K562 (cell line): ENCODE results near the gene OR2AT4. TPM values are rescaled to one million over a fixed set of nuclear protein-coding genes. Genes with fewer than 3 reads are reported as not detected.

Experiments used
- ATAC-seq: fragments of 200-7000 bp; cut with Tn5 transposase; 3 replicates; pipeline ENCODE4 v1.9.1; 2020; ENCODE audit warnings: moderate library complexity
- BruUV-seq: library from RNA; stranded (reverse); fragments of 400-500 nt; replicated peaks from 2 replicates; lab custom pipeline; 2021; lab: Mats Ljungman, UMichigan
- CTCF ChIA-PET: fragments of 300-600 bp; formaldehyde crosslinking; extraction: SDS; loops from one replicate; lab custom pipeline; 2021; ENCODE audit warnings: low intra/inter-chr PET ratio; lab: Yijun Ruan, JAX
- POLR2A ChIA-PET: fragments of 300-600, 350-650 bp; sonication (Branson Sonifier 250); formaldehyde crosslinking; extraction: SDS; loops from one replicate; lab custom pipeline; 2021; ENCODE audit warnings: antibody characterized with exemption, inconsistent platforms; lab: Yijun Ruan, JAX
- DNase-seq, 4 experiments: peaks; one replicate each; pipeline versions ENCODE4 v3.0.0 to v3.0.0-alpha.2; 2011 to 2018; ENCODE audit warnings: low spot score in 3 of 4, mixed read lengths in 3 of 4; ENCODE audit errors: extremely low read depth in 1 of 4
- FAIRE-seq: peaks from 2 replicates; lab custom pipeline; 2011; peaks lifted over from hg19 to GRCh38; lab: Jason Lieb, UNC
- H2AFZ ChIP-seq: 2 replicates; pipeline ENCODE4 v1.6.0; 2011; ENCODE audit warnings: low read depth, low read length, control low read depth, inconsistent platforms
- H3K27ac ChIP-seq: fragments of 200-600 bp; 3 replicates; pipeline ENCODE4 v1.8.0; 2011; ENCODE audit warnings: low read depth, mild to moderate bottlenecking, control low read depth, inconsistent platforms, low read length, moderate library complexity, mixed read lengths; ENCODE audit errors: extremely low read depth
- H3K27me3 ChIP-seq, 2 experiments: fragments of 300-600 bp in 1 of 2; 2 replicates in 1 of 2; 3 replicates in 1 of 2; pipeline versions ENCODE4 v1.6.0 to v1.8.0; 2011; ENCODE audit warnings: inconsistent platforms in 2 of 2, low read length in 2 of 2, mild to moderate bottlenecking in 1 of 2, mixed read lengths in 1 of 2, moderate library complexity in 1 of 2; ENCODE audit not compliant: control insufficient read depth in 2 of 2, insufficient read depth in 2 of 2
- H3K36me3 ChIP-seq: fragments of 300-600 bp; 3 replicates; pipeline ENCODE4 v1.8.0; 2011; ENCODE audit warnings: mild to moderate bottlenecking, low read length, inconsistent platforms; ENCODE audit not compliant: control insufficient read depth, insufficient read depth
- H3K4me1 ChIP-seq, 2 experiments: fragments of 200-600 bp in 1 of 2; replicated peaks in 1 of 2; 2 replicates in 1 of 2; 3 replicates in 1 of 2; pipeline versions ENCODE4 v1.5.1 to v1.8.0; 2011; ENCODE audit warnings: inconsistent platforms in 2 of 2, low read length in 2 of 2, mild to moderate bottlenecking in 1 of 2, mixed read lengths in 1 of 2, moderate library complexity in 1 of 2; ENCODE audit not compliant: control insufficient read depth in 2 of 2, insufficient read depth in 2 of 2
- H3K4me2 ChIP-seq: 2 replicates; pipeline ENCODE4 v1.6.1; 2011; ENCODE audit warnings: low read length, control low read depth, inconsistent platforms, mixed read lengths; ENCODE audit not compliant: insufficient read depth
- H3K4me3 ChIP-seq: fragments of 200-600 bp; sonication (generic), shearing (Covaris generic); 2 replicates; pipeline ENCODE4 v1.5.1; 2016; ENCODE audit warnings: control low read depth, inconsistent platforms
- H3K79me2 ChIP-seq: fragments of 200-600 bp; 3 replicates; pipeline ENCODE4 v1.8.0; 2011; ENCODE audit warnings: low read length, inconsistent platforms; ENCODE audit not compliant: control insufficient read depth, insufficient read depth
- H3K9ac ChIP-seq, 2 experiments: 2 replicates each; pipeline versions ENCODE4 v1.6.0 to v1.6.1; 2011; ENCODE audit warnings: low read depth in 2 of 2, low read length in 2 of 2, control low read depth in 1 of 2, inconsistent platforms in 1 of 2, mild to moderate bottlenecking in 1 of 2, mixed read lengths in 1 of 2; ENCODE audit not compliant: insufficient read depth in 1 of 2
- H3K9me1 ChIP-seq: one replicate; pipeline ENCODE4 v1.6.0; 2011; ENCODE audit warnings: inconsistent platforms, mild to moderate bottlenecking, low read length, moderate library complexity; ENCODE audit not compliant: control insufficient read depth, insufficient read depth
- H3K9me3 ChIP-seq: replicated peaks from 2 replicates; pipeline ENCODE4 v1.5.1; 2011; ENCODE audit warnings: low read depth, low read length, inconsistent platforms; ENCODE audit not compliant: control insufficient read depth, insufficient read depth
- H4K20me1 ChIP-seq: replicated peaks from 2 replicates; pipeline ENCODE4 v1.6.1; 2011; ENCODE audit warnings: low read length, inconsistent platforms, mixed read lengths; ENCODE audit not compliant: control insufficient read depth, insufficient read depth
- CEBPB ChIP-seq: fragments of 450-650 bp; IDR thresholded peaks from 2 replicates; pipeline ENCODE4 v1.6.1; 2016; ENCODE audit warnings: missing genetic modification characterization, missing compliant biosample characterization
- CHD4 ChIP-seq: fragments of 200-600 bp; sonication (generic); IDR thresholded peaks from 3 replicates; pipeline ENCODE4 v1.6.1; 2012; ENCODE audit warnings: low read depth, mild to moderate bottlenecking, mixed read lengths, low read length, inconsistent platforms; ENCODE audit not compliant: insufficient read depth, insufficient replicate concordance, poor library complexity, severe bottlenecking
- MEIS2 ChIP-seq: fragments of 450-650 bp; IDR thresholded peaks from 2 replicates; pipeline ENCODE4 v1.6.1; 2014; ENCODE audit warnings: mild to moderate bottlenecking; ENCODE audit not compliant: partially characterized antibody
- NFIC ChIP-seq: fragments of 450-650 bp; IDR thresholded peaks from 2 replicates; pipeline ENCODE4 v1.6.1; 2017; ENCODE audit warnings: mild to moderate bottlenecking, inconsistent platforms
- PHB ChIP-seq: fragments of 250-450 bp; sonication (Bioruptor Pico); IDR thresholded peaks from 2 replicates; pipeline ENCODE4 v1.5.0; 2021
- RAD21 ChIP-seq, 2 experiments: fragments of 250-450 bp in 1 of 2; fragments of 450-650 bp in 1 of 2; sonication (Bioruptor Pico) in 1 of 2; formaldehyde crosslinking in 1 of 2; IDR thresholded peaks in 1 of 2; conservative IDR thresholded peaks in 1 of 2; 2 replicates each; pipeline versions ENCODE4 v1.4.0 to v1.8.0; 2020 to 2022; ENCODE audit warnings: mild to moderate bottlenecking in 2 of 2, moderate library complexity in 1 of 2
- RAD51 ChIP-seq: fragments of 450-650 bp; IDR thresholded peaks from 2 replicates; pipeline ENCODE4 v1.7.1; 2016; ENCODE audit warnings: low read depth, mild to moderate bottlenecking, borderline replicate concordance
- SP2 ChIP-seq: IDR thresholded peaks from 2 replicates; pipeline ENCODE4 v1.6.1; 2011; ENCODE audit warnings: mild to moderate bottlenecking, low read depth, low read length, moderate library complexity; ENCODE audit not compliant: poor library complexity, severe bottlenecking; ENCODE audit errors: extremely low read depth
- TEAD2 ChIP-seq: fragments of 450-650 bp; IDR thresholded peaks from 2 replicates; pipeline ENCODE4 v1.6.1; 2016; ENCODE audit warnings: missing genetic modification characterization, control low read depth, missing compliant biosample characterization
- WGBS: fragments of 100-300 bp; shearing (Covaris generic); methylation state at CpG from one replicate; pipeline ENCODE4 v1.1.6; 2016; ENCODE audit warnings: low coverage, mixed read lengths; ENCODE audit not compliant: insufficient coverage; ENCODE audit errors: missing lambda C conversion rate; 5-methylcytosine and 5-hydroxymethylcytosine counted together
- in situ Hi-C: fragments of 300-500 bp; cut with MboI; formaldehyde crosslinking; loops from 4 replicates; pipeline ENCODE4 v1.15.0; 2018; ENCODE audit warnings: inconsistent platforms, mixed read lengths
- intact Hi-C: fragments of 100-400 bp; cut with micrococcal nuclease; formaldehyde crosslinking; loops from 2 replicates; pipeline ENCODE4 v1.14.2; 2022
- polyA plus RNA-seq, 8 experiments: library from polyadenylated mRNA; depleted of rRNA in 4 of 8; stranded (reverse) in 5 of 8; unstranded in 3 of 8; fragments of >200 nt; fragmentation: Nextera tagmentation in 2 of 8; fragmentation: Illumina TruSeq in 1 of 8; extraction: Ambion mirVana in 2 of 8; extraction: Trizol in 1 of 8; gene quantifications; 2 replicates each; pipeline versions ENCODE4 v1.2.1 to v1.2.3, GENCODE V29; 2011 to 2014; ENCODE audit warnings: inconsistent platforms in 1 of 8, missing spikeins in 1 of 8
- total RNA-seq, 7 experiments: library from RNA; depleted of rRNA in 6 of 7; stranded (reverse); fragments of >200 nt in 6 of 7; fragmentation: Illumina TruSeq in 2 of 7; extraction: Trizol in 2 of 7; gene quantifications; 2 replicates each; pipeline versions ENCODE4 v1.2.1 to v1.2.3, GENCODE V29; 2011 to 2021; ENCODE audit warnings: low replicate concordance in 1 of 7
- TF ChIP-seq, protein P1 (sequence below): fragments of 200-800 bp; sonication (Bioruptor generic); IDR thresholded peaks from 2 replicates; pipeline ENCODE4 v1.6.1; 2017; ENCODE audit warnings: missing genetic modification characterization, missing compliant biosample characterization
- TF ChIP-seq, protein P2 (sequence below): fragments of 250-450 bp; sonication (Bioruptor Pico); IDR thresholded peaks from 2 replicates; pipeline ENCODE4 v1.8.0; 2022; ENCODE audit warnings: moderate library complexity, mild to moderate bottlenecking, inconsistent platforms

OR2AT4 gene
- total and polyA plus RNA-seq, 9 of the 15 experiments (the other 6 are each of a cell fraction or from before 2014, with no cell fraction given) = 0.86 to 3.1 (median 2.0) TPM

DNA sequence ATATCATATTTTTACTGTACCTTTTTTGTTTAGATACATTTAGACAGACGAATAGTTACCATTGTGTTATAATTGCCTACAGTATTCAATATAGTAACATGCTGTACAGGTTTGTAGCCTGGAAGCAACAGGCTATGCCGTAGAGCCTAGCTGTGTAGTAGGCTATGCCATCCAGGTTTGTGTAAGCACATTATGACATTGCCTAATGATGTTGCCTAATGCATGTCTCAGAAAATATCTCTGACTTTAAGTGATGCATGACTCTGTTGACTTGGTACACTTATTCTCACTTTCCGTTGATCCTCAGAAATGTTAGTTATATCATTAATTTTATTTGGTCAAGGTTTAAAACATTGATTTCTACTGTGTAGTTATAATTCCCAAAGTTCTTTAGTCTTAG lies 39.9 kb downstream of the OR2AT4 start:
- H3K4me2 ChIP-seq = no peak overlapping the region
- intact Hi-C loops = no loop called here
- no peaks in the 10 kb centered on the region for H3K27me3 ChIP-seq
- TF ChIP-seq NFIC (no peak), CEBPB (tag) (peak; percentile 42; the same call in 1 of the 2 replicates)
- ATAC-seq (no peak), DNase-seq (no peak), FAIRE-seq (no peak)
- no peak overlapping the region for H3K27ac ChIP-seq
- H2AFZ ChIP-seq = no peak overlapping the region
- no TSS peak for BruUV-seq
- H3K79me2 ChIP-seq = no peaks in the 10 kb centered on the region
- no peak overlapping the region for H3K4me3 ChIP-seq
- ChIA-PET CTCF (no interaction called here), POLR2A (interaction anchor here (1.0 kb wide), 1 partner anchor 16 kb away, joined by 3 read pairs; no protein-coding TSS in a partner anchor)
- no peaks in the 10 kb centered on the region for H3K9me1 ChIP-seq
- H3K9ac ChIP-seq = no peak overlapping the region
- H3K4me1 ChIP-seq = peaks cover 0 to 19% of the 10 kb centered on the region in 2 experiments; a peak in 3 of 5 replicates
- in situ Hi-C loops = no loop called here
- no peaks in the 10 kb centered on the region for H4K20me1 ChIP-seq
- WGBS = 72% methylated on average over 3 of the region's 3 CpGs
- H3K9me3 ChIP-seq = no peaks in the 10 kb centered on the region
- H3K36me3 ChIP-seq = no peaks in the 10 kb centered on the region; the same call in 2 of the 3 replicates

DNA sequence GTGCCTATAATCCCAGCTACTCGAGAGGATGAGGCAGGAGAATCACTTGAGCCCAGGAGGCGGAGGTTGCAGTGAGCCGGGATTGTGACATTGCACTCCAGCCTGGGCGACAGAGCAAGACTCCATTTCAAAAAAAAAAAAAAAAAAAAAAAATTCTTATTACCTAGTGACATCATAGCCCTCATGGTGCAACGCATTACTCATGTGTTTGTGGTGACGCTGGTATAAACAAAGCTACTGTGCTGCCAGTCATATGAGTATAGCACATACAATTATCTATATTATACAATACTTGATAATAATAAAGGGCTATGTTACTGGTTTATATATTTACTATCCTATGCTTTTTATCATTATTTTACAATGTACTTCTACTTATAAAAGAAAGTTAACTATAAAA lies 41.2 kb downstream of the OR2AT4 start:
- ChIA-PET CTCF (no interaction called here), POLR2A (interaction anchor here (0.5 to 0.7 kb wide), 4 partner anchors 9 to 197 kb away, joined by 3 to 5 read pairs (median 3); no protein-coding TSS in a partner anchor)
- Histone ChIP-seq H3K4me2 (no peak overlapping the region), H3K4me1 (peaks cover 0 to 19% of the 10 kb centered on the region in 2 experiments; a peak in 3 of 5 replicates), H3K9me3 (no peaks in the 10 kb centered on the region; the same call in 1 of the 2 replicates), H3K79me2 (no peaks in the 10 kb centered on the region), H3K27ac (no peak overlapping the region), H3K4me3 (no peak overlapping the region), H4K20me1 (no peaks in the 10 kb centered on the region), H3K27me3 (no peaks in the 10 kb centered on the region), H3K9ac (no peak overlapping the region), H3K36me3 (no peaks in the 10 kb centered on the region; the same call in 2 of the 3 replicates), H3K9me1 (no peaks in the 10 kb centered on the region), H2AFZ (no peak overlapping the region)
- BruUV-seq = no TSS peak
- ATAC-seq = no peak
- no peak for FAIRE-seq
- no peak for DNase-seq
- in situ Hi-C loops = no loop called here
- 74% methylated on average over 6 of the region's 6 CpGs for WGBS
- intact Hi-C loops = no loop called here
- TF ChIP-seq, protein P1, sequence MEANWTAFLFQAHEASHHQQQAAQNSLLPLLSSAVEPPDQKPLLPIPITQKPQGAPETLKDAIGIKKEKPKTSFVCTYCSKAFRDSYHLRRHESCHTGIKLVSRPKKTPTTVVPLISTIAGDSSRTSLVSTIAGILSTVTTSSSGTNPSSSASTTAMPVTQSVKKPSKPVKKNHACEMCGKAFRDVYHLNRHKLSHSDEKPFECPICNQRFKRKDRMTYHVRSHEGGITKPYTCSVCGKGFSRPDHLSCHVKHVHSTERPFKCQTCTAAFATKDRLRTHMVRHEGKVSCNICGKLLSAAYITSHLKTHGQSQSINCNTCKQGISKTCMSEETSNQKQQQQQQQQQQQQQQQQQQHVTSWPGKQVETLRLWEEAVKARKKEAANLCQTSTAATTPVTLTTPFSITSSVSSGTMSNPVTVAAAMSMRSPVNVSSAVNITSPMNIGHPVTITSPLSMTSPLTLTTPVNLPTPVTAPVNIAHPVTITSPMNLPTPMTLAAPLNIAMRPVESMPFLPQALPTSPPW (CRISPR knock-in tag) = no peak
- TF ChIP-seq CHD4 (no peak), RAD21 (CRISPR knock-in tag; conservative IDR thresholded peaks at IDR 0.05 in 1 of 2, IDR thresholded peaks at IDR 0.05 in 1 of 2) (no peak), TEAD2 (tag) (no peak), MEIS2 (no peak), PHB (no peak), RAD51 (no peak), SP2 (no peak)
- TF ChIP-seq, protein P2, sequence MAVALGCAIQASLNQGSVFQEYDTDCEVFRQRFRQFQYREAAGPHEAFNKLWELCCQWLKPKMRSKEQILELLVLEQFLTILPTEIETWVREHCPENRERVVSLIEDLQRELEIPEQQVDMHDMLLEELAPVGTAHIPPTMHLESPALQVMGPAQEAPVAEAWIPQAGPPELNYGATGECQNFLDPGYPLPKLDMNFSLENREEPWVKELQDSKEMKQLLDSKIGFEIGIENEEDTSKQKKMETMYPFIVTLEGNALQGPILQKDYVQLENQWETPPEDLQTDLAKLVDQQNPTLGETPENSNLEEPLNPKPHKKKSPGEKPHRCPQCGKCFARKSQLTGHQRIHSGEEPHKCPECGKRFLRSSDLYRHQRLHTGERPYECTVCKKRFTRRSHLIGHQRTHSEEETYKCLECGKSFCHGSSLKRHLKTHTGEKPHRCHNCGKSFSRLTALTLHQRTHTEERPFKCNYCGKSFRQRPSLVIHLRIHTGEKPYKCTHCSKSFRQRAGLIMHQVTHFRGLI (CRISPR knock-in tag) = no peak
